GF-D8 (cell line): Measurements from ENCODE around the gene ZNF808.
"Not testable (repeated sequence)": the region's sequence is repeated elsewhere in the genome, so short reads cannot be mapped to it uniquely, and the experiment has no call there.

ENCODE experiments used
- DNase-seq: peaks from one replicate; lab custom pipeline; 2025; lab: John Stamatoyannopoulos, UW

The ZNF808 gene

GRCh38 chr19:52527134-52527955, at the start of gene ZNF808:
TSS of gene ZNF808 (plus strand) at chr19:52527668. CDS start at chr19:52543285, 15,617 bp downstream.
- DNase-seq = peak; percentile 87

DNA sequence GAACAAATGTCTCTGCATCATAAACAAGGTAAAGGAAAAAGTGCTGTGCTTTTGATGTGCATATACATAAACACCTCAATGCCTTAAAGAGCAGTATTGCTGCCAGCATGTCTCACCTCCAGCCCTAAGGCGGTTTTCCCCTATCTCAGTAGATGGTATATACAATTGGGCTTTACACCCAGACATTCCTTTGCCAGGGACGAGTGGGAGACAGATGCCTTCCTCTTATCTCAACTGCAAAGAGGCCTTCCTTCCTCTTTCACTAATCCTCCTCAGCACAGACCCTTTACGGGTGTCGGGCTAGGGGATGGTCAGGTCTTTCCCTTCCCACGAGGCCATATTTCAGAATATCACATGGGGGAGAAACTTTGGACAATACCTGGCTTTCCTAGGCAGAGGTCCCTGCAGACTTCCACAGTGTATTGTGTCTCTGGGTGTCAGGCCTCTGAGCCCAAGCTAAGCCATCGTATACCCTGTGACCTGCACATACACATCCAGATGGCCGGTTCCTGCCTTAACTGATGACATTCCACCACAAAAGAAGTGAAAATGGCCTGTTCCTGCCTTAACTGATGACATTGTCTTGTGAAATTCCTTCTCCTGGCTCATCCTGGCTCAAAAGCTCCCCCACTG, 43.2 kb upstream of the ZNF808 start:
- not testable (repeated sequence) for DNase-seq

- DNase-seq = not testable (repeated sequence)
Observed at GRCh38 chr19:52485064-52485463, 42.4 kb upstream of the ZNF808 start.

DNA sequence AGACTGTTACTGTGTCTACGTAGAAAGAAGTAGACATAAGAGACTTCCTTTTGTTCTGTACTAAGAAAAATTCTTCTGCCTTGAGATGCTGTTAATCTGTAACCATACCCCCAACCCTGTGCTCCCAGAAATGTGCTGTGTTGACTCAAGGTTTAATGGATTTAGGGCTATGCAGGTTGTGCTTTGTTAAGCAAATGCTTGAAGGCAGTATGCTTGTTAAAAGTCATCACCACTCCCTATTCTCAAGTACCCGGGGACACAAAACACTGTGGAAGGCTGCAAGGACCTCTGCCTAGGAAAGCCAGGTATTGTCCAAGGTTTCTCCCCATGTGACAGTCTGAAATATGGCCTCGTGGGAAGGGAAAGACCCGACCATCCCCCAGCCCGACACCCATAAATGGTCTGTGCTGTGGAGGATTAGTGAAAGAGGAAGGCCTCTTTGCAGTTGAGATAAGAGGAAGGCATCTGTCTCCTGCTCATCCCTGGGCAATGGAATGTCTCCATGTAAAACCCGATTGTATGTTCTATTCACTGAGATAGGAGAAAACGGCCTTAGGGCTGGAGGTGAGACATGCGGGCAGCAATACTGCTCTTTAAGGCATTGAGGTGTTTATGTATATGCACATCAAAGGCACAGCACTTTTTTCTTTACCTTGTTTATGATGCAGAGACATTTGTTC, 41.8 kb upstream of the ZNF808 start:
- DNase-seq = not testable (repeated sequence)

GRCh38 chr19:52492201-52492993, 35.1 kb upstream of the ZNF808 start:
- no peak for DNase-seq

GRCh38 chr19:52492994-52493470, 34.4 kb upstream of the ZNF808 start:
- no peak for DNase-seq

DNA sequence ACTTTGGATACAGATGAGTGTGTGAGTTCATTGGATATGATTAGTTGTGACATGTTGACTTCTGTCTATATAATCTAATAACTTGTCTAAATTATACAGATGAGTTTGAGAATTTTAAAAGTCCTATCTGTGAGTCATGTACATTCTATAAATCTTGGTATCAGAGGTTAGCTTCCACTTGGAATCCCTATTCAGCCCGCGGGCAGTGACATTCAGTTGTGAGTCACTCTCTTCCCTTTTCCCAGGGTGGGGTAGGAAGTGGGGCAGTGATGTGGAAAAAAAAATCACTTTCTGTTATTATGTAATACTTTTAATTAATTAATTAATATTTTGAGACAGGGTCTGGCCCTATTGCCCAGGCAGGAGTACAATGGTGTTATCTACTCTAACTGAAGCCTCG, 33.0 kb upstream of the ZNF808 start:
- no peak for DNase-seq

GRCh38 chr19:52498571-52498970, 28.9 kb upstream of the ZNF808 start:
- no peak for DNase-seq

DNA sequence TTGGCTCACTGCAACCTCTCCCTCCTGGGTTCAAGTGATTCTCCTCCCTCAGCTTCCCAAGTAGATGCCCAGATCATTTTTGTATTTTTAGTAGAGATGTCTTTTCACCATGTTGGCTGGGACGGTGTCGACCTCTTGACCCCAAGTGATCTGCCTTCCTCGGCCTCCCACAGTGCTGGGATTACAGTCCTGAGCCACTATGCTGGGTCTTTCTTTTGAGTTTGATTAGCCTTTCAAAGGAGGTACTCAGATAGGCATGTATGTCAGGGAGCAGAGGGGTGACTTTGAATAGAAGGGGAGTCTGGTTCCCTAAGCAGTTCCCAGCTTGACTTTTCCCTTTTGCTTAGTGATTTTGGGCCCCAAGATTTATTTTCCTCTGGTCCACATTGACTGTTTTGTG, 27.0 kb upstream of the ZNF808 start:
- DNase-seq = not testable (repeated sequence)

GRCh38 chr19:52500991-52501390, 26.5 kb upstream of the ZNF808 start:
- DNase-seq = not testable (repeated sequence)

DNA sequence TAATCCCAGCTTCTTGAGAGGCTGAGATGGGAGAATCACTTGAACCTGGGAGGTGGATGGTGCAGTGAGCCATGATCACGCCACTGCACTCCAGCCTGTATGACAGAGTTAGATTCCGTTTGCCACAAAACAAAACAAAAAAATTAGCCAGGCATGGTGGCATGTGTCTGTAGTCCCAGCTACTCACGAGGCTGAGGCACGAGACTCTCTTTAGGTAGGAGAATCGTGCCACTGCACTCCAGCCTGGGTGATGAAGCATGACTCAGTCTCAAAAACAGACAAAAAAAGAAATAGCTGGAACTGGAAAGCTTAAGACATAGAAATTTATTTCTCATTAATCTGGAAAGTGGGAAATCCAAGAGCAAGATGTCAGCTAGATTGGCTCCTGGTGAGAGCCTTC, 20.2 kb upstream of the ZNF808 start:
- DNase-seq = no peak

- DNase-seq = no peak
Observed at GRCh38 chr19:52516191-52516590, 11.3 kb upstream of the ZNF808 start.

- DNase-seq = no peak
Observed at GRCh38 chr19:52518646-52519045, 8.8 kb upstream of the ZNF808 start.

DNA sequence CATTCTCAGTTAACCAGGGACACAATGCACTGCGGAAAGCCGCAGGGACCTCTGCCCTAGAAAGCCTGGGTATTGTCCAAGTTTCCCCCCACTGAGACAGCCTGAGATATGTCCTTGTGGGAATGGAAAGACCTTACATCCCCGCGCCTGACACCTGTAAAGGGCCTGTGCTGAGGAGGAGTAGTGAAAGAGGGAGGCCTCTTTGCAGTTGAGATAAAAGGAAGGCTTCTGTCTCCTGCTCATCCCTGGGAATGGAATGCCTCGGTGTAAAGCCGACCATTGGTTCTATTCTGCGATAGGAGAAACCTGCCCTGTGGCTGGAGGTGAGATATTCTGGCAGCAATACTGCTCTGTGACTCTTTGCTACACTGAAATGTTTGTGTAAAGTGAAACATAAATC, 8.3 kb upstream of the ZNF808 start:
- not testable (repeated sequence) for DNase-seq

- DNase-seq = no peak
Observed at GRCh38 chr19:52520013-52520412, 7.5 kb upstream of the ZNF808 start.

DNA sequence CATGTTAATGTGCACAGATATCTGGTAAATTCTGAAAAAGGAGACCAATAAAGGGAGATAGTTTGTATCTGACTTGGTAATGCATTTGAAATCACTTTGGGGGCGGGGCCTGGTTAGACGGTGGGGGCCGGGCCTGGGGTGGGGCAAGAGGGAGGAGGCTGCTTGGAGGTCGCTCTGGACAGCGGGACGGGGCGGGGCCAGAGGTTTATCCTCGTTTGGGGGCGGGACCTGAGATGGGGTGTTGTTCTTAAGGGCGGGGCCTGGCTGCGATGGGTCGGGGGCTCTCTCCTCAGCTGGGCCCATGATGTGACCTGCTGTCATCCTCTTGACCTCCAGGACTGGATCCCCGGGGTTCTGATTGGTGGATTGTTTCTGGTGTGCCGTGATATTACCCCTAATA, 4.9 kb upstream of the ZNF808 start:
- no peak for DNase-seq

DNA sequence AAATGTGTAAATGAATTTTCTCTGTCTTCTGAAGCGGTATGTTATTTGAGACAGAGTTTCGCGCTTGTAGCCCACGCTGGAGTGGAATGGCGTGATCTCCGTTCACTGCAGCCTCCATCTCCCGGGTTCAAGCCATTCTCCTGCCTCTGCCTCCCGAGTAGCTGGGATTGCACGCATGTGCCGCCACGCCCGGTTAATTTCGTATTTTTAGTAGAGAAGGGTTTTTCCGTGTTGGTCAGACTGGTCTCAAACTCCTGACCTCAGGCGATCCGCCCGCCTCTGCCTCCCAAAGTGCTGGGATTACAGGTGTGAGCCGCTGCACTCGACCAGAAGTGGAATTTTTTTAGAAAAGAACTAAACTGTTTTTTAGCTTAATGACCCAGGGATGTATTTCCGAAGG, 3.4 kb upstream of the ZNF808 start:
- DNase-seq = no peak

DNA sequence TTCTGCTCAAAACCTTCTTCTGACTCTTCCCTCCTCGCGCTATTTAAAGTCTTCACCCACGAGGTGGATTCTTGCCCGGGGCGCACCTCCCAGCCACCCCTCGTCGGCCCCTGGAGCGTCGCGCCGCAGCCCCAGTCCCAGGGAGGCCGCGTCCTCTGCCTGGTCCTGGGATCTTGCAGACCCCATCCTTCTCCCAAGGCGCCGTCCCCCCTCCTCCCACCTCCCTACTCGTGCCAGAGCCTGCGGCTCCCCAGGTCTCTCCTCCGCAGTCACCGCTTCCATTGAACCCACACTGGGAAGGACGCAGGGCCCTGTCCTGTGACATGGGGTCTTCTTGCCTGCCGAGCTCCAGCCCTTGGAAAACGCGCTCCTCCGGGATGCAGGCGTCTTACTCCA, 486 bp downstream of the ZNF808 start:
- no peak for DNase-seq

DNA sequence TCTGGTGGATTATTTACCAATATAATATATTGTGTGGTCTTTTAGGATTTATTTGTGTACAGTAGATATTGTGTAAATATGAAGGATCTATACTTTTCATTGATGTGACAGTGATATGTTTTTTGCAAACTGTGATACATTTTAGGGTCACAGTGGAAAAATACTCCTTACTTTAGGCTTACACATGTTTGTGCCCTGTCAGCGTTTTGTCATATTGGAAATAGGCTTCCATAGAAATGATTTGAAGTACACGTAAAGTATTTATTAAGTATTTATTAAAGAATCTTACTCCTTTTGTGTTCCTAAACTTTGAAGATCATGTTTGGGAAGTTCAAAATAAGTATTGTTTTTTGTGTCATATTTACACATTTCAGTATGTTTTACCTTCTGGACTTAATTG, 5.0 kb downstream of the ZNF808 start:
- no peak for DNase-seq

DNA sequence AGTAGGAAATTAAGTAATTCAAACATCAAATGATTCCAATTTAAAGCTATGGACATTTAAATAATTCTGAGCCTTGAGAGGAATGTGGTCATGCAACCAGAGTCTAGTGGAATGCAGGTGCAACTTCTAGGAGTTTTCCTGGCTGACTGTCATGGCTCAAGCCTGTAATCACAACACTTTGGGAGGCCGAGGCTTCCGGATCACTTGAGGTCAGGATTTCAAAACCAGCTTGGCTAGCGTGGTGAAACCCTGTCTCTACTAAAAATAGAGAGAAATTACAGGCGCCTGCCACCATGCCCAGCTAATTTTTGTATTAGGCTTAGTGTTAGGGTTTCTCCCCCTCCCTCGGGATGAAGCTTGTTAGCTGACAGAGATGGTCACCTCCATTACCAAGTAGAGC, 6.4 kb downstream of the ZNF808 start:
- DNase-seq = peak; percentile 76

GRCh38 chr19:52535385-52535770, 7.9 kb downstream of the ZNF808 start:
- not testable (repeated sequence) for DNase-seq
